Activated naive CD8-positive, alpha-beta T cell treated with anti-CD3 and anti-CD28 coated beads, Interleukin-2, amount 50 U/mL, for 24 hours (primary cell): ENCODE measurements around the gene TSPEAR.
"Not testable (repeated sequence)": the region's sequence is repeated elsewhere in the genome, so short reads cannot be mapped to it uniquely, and the experiment has no call there.

Experiments
- ATAC-seq: fragments of 150-1000 bp; cut with Tn5 transposase; one replicate; pipeline ENCODE4 v1.10.0; 2021
- DNase-seq: peaks from one replicate; pipeline ENCODE4 v3.0.0; 2021
- H3K27ac Mint-ChIP-seq: one replicate; pipeline ENCODE4 v1.8.0; 2021; ENCODE audit warnings: mild to moderate bottlenecking, mixed read lengths
- H3K27me3 Mint-ChIP-seq: one replicate; pipeline ENCODE4 v1.8.0; 2021; ENCODE audit warnings: mixed read lengths
- H3K36me3 Mint-ChIP-seq: one replicate; pipeline ENCODE4 v1.8.0; 2021; ENCODE audit warnings: low read depth, mixed read lengths
- H3K4me1 Mint-ChIP-seq: one replicate; pipeline ENCODE4 v1.8.0; 2021; ENCODE audit warnings: mixed read lengths
- H3K4me3 Mint-ChIP-seq: one replicate; pipeline ENCODE4 v1.8.0; 2021; ENCODE audit warnings: mild to moderate bottlenecking, moderate library complexity, mixed read lengths
- H3K9me3 Mint-ChIP-seq: one replicate; pipeline ENCODE4 v1.8.0; 2021; ENCODE audit warnings: mixed read lengths

The TSPEAR gene

GRCh38 chr21:44509539-44509938 lies 201.8 kb downstream of the TSPEAR start:
- DNase-seq (no peak), ATAC-seq (no peak)
- Mint-ChIP-seq H3K4me3 (no peak overlapping the region), H3K27ac (no peak overlapping the region), H3K36me3 (no peaks in the 10 kb centered on the region), H3K9me3 (no peaks in the 10 kb centered on the region), H3K4me1 (no peaks in the 10 kb centered on the region), H3K27me3 (no peaks in the 10 kb centered on the region)

DNA sequence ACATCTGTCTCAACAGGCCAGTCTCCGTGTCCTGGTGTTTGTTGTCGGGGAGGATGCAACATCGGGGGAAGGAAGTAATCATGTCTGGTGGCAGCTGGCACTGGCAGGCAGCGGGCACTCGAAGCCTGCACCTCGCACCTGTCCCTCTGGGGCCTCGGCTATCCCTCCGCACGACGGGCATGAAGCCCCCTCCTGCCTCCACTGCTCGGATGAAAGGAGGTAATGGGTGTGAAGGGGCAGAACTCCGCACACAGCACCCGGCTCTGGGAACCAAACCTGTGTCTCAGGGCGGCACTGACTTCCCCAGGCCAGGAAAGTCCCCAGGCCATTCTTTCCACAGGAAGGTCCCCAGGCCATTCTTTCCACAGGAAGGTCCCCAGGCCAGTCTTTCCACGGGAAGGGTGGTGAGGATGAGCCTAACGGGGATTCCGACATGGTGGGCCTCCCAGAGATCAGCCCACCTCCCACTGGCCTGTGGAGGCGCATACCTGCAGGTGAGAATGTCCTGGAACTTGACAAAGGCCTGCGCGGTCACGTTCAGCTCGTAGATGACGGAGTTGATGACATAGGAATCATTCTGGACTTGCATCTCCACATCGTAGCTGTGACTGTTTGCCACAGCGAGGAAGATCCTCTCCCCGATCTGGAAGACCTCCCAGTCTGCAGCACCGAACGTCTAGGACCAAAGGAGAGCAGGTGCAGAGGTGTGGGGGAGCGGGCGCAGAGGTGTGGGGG lies 202.5 kb downstream of the TSPEAR start:
- ATAC-seq, result no peak
- Mint-ChIP-seq H3K27me3 (no peaks in the 10 kb centered on the region), H3K36me3 (no peaks in the 10 kb centered on the region), H3K4me1 (peaks cover under 1% of the 10 kb centered on the region), H3K9me3 (no peaks in the 10 kb centered on the region), H3K4me3 (no peak overlapping the region), H3K27ac (no peak overlapping the region)
- DNase-seq, result no peak

- no peaks in the 10 kb centered on the region for H3K27me3 Mint-ChIP-seq
- no peak overlapping the region for H3K4me3 Mint-ChIP-seq
- ATAC-seq, result no peak
- no peak for DNase-seq
- H3K4me1 Mint-ChIP-seq, result peaks cover 2% of the 10 kb centered on the region
- no peaks in the 10 kb centered on the region for H3K9me3 Mint-ChIP-seq
- H3K27ac Mint-ChIP-seq, result no peak overlapping the region
- no peaks in the 10 kb centered on the region for H3K36me3 Mint-ChIP-seq
Observed at GRCh38 chr21:44508426-44508710, 203.0 kb downstream of the TSPEAR start.

DNA sequence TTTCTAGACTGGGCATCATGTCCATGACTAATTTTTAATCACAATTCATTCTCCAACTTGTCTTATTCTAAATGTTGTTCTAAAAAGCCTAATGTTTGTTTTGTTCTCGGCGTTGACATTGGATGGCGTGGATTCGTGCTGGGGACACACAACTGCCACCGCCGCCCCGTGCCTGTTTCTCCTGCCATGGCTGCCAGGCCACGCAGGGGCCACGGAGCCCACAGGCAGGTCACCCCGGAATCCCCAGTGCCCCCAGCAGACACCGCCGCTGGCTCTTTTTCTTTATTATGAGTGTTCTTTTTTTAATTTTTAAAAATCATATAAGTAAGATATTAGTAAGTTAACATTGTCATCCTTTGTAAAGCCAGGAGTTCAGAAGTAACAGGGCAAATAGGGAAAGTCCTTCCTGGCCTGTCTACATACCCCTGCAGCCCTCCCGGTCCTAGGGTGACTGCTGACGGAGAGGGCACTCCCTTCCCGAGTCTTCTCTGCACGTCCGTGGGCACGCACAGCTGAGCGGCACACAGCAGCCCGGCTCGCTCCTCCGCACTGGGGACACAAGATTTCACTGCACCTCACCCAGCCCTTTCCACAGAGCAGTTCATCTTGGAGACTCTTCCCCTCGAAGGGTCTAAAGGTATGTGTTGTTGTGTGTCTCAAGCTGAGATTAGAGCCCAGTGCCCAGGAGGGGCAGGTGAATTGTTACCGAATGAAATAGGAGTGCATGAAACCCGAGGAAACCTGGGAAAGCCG lies 203.5 kb downstream of the TSPEAR start:
- Mint-ChIP-seq H3K4me1 (peaks cover 2% of the 10 kb centered on the region), H3K4me3 (no peak overlapping the region), H3K36me3 (no peaks in the 10 kb centered on the region), H3K27me3 (no peaks in the 10 kb centered on the region), H3K27ac (no peak overlapping the region), H3K9me3 (no peaks in the 10 kb centered on the region)
- no peak for ATAC-seq
- no peak for DNase-seq

DNA sequence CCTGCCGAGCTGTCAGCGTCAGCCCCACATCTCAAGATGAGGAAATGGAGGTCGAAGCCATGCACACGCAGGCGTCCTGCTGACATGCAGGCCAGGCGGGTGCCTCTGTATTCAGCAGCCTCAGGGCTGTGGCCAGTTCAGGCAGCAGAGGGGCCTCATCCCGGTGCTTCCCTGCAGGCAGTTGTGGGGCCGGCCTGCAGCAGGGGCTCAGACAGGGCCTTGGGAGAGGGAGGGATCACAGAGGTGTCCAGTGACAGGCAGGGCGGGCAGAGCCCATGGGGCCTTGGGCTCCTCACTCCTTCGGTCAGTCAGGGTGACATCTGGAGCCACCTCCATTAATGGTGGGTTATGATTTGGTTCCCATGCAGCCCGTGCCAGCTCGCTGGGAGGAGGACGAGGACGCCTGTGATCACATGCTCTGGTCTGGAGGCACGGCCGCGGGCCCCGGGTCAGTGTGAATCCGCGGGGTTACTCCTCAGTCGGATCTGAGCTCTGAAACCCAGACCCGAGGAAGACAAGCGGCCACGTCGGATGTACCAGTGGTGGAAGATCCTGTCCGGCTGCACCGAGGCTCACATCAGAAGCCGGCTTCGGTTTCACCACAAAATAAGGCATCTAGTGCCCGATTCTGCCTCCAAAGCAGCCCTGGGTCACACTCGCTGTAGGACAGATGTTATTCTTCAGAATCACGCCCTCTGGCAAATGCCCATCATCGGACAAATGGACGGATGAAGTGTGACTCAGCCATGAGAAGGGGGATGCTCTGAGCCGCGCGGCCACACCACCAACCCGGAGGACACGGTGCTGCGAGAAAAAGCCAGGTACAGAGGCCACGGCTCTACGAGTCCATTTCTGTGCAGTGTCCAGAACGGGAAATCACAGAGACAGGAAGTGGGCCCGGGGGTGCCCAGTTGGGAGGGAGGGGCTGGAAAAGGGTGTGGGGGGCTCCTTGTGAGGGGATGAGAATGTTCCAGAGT lies 204.8 kb downstream of the TSPEAR start:
- ATAC-seq (no peak), DNase-seq (no peak)
- H3K9me3 Mint-ChIP-seq, result no peaks in the 10 kb centered on the region
- no peak overlapping the region for H3K4me3 Mint-ChIP-seq
- H3K27ac Mint-ChIP-seq, result no peak overlapping the region
- H3K4me1 Mint-ChIP-seq, result peaks cover 2% of the 10 kb centered on the region
- no peaks in the 10 kb centered on the region for H3K27me3 Mint-ChIP-seq
- no peaks in the 10 kb centered on the region for H3K36me3 Mint-ChIP-seq

DNA sequence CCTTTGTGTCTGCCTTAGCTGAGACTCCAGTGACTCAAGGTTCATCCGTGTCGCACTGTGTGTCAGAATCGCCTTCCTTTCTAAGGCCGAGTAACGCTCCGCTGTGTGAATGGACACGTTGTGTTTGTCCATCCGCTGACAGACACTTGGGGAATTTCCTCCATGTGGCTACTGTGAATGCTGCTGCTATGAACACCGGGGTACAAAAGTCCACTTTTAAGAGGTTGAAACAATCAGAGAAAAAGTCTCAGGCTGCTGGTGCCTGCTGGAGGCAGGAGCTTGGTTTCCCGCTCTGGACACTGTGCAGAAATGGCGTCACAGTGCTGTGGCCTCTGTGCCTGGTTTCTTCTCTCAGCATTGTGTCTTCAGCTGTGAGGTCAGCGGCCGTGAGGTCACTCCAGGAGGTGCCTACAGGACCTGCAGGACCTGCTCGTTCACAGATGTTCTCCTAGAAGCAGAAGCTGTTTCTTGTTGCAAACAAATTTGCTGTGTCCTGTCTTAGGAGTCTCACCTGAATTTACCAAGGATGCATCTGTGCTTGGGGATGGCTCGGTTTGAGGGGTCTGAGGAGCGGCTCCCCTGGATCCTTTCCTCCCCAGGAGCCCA lies 205.6 kb downstream of the TSPEAR start:
- no peak for DNase-seq
- H3K27me3 Mint-ChIP-seq, result no peaks in the 10 kb centered on the region
- peaks cover 2% of the 10 kb centered on the region for H3K4me1 Mint-ChIP-seq
- no peaks in the 10 kb centered on the region for H3K9me3 Mint-ChIP-seq
- H3K4me3 Mint-ChIP-seq, result no peak overlapping the region
- no peak overlapping the region for H3K27ac Mint-ChIP-seq
- ATAC-seq, result no peak
- H3K36me3 Mint-ChIP-seq, result no peaks in the 10 kb centered on the region

DNA sequence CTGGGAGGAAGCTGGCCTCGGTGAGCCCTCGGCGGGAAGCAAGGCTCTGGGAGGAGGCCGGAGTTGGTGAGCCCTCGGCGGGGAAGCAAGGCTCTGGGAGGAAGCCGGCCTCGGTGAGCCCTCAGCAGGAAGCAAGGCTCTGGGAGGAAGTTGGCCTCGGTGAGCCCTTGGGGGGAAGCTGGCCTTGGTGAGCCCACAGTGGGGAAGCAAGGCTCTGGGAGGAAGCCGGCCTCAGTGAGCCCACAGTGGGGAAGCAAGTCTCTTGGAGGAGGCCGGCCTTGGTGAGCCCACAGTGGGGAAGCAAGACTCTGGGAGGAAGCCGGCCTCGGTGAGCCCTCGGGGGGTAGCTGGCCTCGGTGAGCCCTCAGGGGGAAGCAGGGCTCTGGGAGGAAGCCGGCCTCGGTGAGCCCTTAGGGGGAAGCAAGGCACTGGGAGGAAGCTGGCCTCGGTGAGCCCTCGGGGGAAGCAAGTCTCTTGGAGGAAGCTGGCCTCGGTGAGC lies 207.4 kb downstream of the TSPEAR start:
- DNase-seq, result no peak
- no peak overlapping the region for H3K27ac Mint-ChIP-seq

DNA sequence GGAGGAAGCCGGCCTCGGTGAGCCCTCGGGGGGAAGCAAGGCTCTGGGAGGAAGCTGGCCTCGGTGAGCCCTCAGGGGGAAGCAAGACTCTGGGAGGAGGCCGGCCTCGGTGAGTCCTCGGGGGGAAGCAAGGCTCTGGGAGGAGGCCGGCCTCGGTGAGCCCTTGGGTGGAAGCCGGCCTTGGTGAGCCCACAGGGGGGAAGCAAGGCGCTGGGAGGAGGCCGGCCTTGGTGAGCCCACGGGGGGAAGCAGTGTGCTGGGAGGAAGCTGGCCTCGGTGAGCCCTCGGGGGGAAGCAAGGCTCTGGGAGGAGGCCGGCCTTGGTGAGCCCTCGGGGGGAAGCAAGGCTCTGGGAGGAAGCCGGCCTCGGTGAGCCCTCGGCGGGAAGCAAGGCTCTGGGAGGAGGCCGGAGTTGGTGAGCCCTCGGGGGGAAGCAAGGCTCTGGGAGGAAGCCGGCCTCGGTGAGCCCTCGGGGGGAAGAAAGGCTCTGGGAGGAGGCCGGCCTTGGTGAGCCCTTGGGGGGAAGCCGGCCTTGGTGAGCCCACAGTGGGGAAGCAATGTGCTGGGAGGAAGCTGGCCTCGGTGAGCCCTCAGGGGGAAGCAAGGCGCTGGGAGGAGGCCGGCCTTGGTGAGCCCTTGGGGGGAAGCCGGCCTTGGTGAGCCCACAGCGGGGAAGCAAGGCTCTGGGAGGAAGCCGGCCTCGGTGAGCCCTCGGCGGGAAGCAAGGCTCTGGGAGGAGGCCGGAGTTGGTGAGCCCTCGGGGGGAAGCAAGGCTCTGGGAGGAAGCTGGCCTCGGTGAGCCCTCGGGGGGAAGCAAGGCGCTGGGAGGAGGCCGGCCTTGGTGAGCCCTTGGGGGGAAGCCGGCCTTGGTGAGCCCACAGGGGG lies 208.1 kb downstream of the TSPEAR start:
- not testable (repeated sequence) for ATAC-seq, DNase-seq, H3K9me3 Mint-ChIP-seq, H3K36me3 Mint-ChIP-seq, H3K27me3 Mint-ChIP-seq, H3K27ac Mint-ChIP-seq, H3K4me1 Mint-ChIP-seq, H3K4me3 Mint-ChIP-seq

More for the DNA sequence above, 207.4 kb downstream of the TSPEAR start:
- H3K27me3 Mint-ChIP-seq, result no peaks in the 10 kb centered on the region
- no peak for ATAC-seq
- H3K4me1 Mint-ChIP-seq, result peaks cover 2% of the 10 kb centered on the region
- H3K4me3 Mint-ChIP-seq, result no peak overlapping the region
- no peaks in the 10 kb centered on the region for H3K9me3 Mint-ChIP-seq
- H3K36me3 Mint-ChIP-seq, result no peaks in the 10 kb centered on the region

GRCh38 chr21:44502171-44502958 lies 209.0 kb downstream of the TSPEAR start:
- Mint-ChIP-seq H3K9me3 (no peaks in the 10 kb centered on the region), H3K27ac (no peak overlapping the region), H3K4me3 (no peak overlapping the region), H3K4me1 (peaks cover 2% of the 10 kb centered on the region), H3K36me3 (no peaks in the 10 kb centered on the region), H3K27me3 (no peaks in the 10 kb centered on the region)
- DNase-seq, result no peak
- no peak for ATAC-seq

- Mint-ChIP-seq H3K27me3 (peaks cover 8% of the 10 kb centered on the region), H3K27ac (no peak overlapping the region), H3K36me3 (no peaks in the 10 kb centered on the region), H3K4me1 (peaks cover 2% of the 10 kb centered on the region), H3K4me3 (no peak overlapping the region), H3K9me3 (no peaks in the 10 kb centered on the region)
- DNase-seq (no peak), ATAC-seq (no peak)
Observed at GRCh38 chr21:44500111-44500510, 211.3 kb downstream of the TSPEAR start.

GRCh38 chr21:44499631-44500030 lies 211.7 kb downstream of the TSPEAR start:
- H3K9me3 Mint-ChIP-seq, result no peaks in the 10 kb centered on the region
- ATAC-seq, result no peak
- no peak overlapping the region for H3K27ac Mint-ChIP-seq
- H3K36me3 Mint-ChIP-seq, result no peaks in the 10 kb centered on the region
- H3K4me3 Mint-ChIP-seq, result no peak overlapping the region
- H3K27me3 Mint-ChIP-seq, result peaks cover 8% of the 10 kb centered on the region
- H3K4me1 Mint-ChIP-seq, result peaks cover 2% of the 10 kb centered on the region
- DNase-seq, result no peak

DNA sequence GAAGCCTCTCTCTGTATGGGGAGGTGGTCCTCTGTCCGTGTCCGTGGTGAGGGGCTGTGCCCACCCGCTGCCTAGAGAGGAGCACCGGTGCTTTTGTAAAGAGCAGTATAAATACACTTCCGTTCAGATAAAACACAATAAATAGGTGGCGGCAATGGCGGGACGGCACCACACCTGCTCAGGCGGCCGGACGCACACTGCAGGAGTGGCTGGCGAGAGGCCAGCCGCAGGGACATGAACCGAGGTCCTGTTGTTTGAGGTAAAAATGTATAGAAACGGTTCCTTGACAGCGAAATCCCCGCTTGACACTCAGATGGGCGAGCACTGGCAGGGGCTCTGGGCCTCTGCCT lies 212.2 kb downstream of the TSPEAR start:
- H3K27me3 Mint-ChIP-seq, result peaks cover 8% of the 10 kb centered on the region
- no peak overlapping the region for H3K4me3 Mint-ChIP-seq
- no peak overlapping the region for H3K27ac Mint-ChIP-seq
- H3K4me1 Mint-ChIP-seq, result peaks cover 2% of the 10 kb centered on the region
- H3K9me3 Mint-ChIP-seq, result no peaks in the 10 kb centered on the region
- no peaks in the 10 kb centered on the region for H3K36me3 Mint-ChIP-seq
- DNase-seq (no peak), ATAC-seq (no peak)
